GM12878 (cell line): ENCODE measurements around the gene ATP8B1. TPM values are rescaled to one million over a fixed set of nuclear protein-coding genes. Genes with fewer than 3 reads are reported as not detected.

Experiments
- ATF7 ChIP-seq: fragments of 450-650 bp; IDR thresholded peaks from 2 replicates; pipeline ENCODE4 v1.6.1; 2016; ENCODE audit warnings: low read depth, mild to moderate bottlenecking
- EGR1 ChIP-seq, 2 experiments: IDR thresholded peaks; 1 replicate in 1 of 2; 2 replicates in 1 of 2; pipeline ENCODE4 v1.6.1; 2011 to 2012; ENCODE audit warnings: low read depth in 2 of 2, low read length in 2 of 2, borderline replicate concordance in 1 of 2, mild to moderate bottlenecking in 1 of 2, moderate library complexity in 1 of 2
- IRF3 ChIP-seq: fragments of 450-650 bp; IDR thresholded peaks from 2 replicates; pipeline ENCODE4 v1.6.1; 2014; ENCODE audit warnings: mild to moderate bottlenecking
- SP1 ChIP-seq: IDR thresholded peaks from one replicate; pipeline ENCODE4 v1.6.1; 2011; ENCODE audit warnings: low read depth, low read length
- SUPT20H ChIP-seq: IDR thresholded peaks from 2 replicates; pipeline ENCODE4 v1.6.1; 2011; ENCODE audit warnings: low read depth, mild to moderate bottlenecking, low read length, moderate library complexity, borderline replicate concordance; ENCODE audit not compliant: control insufficient read depth
- polyA plus RNA-seq, 11 experiments: library from polyadenylated mRNA; depleted of rRNA in 4 of 11; unstranded in 6 of 11; stranded (reverse) in 5 of 11; fragments of >200 nt; fragmentation: Nextera tagmentation in 4 of 11; fragmentation: Illumina TruSeq in 1 of 11; extraction: Ambion mirVana in 4 of 11; extraction: Trizol in 1 of 11; gene quantifications; 1 replicate in 1 of 11; 2 replicates in 10 of 11; pipeline versions ENCODE4 v1.2.1 to v1.2.3, GENCODE V29; 2011 to 2016; ENCODE audit warnings: inconsistent platforms in 2 of 11, missing spikeins in 2 of 11, low read depth in 1 of 11
- total RNA-seq, 4 experiments: library from RNA; depleted of rRNA in 3 of 4; stranded (reverse); fragments of >200 nt in 3 of 4; fragmentation: Illumina TruSeq in 1 of 4; extraction: Trizol in 1 of 4; gene quantifications; 2 replicates each; pipeline versions ENCODE4 v1.2.1 to v1.2.3, GENCODE V29; 2013 to 2021
- TF ChIP-seq, protein P1 (sequence below): fragments of 450-650 bp; formaldehyde crosslinking; IDR thresholded peaks from 2 replicates; pipeline ENCODE4 v1.4.0; 2020; ENCODE audit warnings: mild to moderate bottlenecking, moderate library complexity

The ATP8B1 gene
- total and polyA plus RNA-seq, 10 of the 15 experiments (the other 5 are each of a cell fraction or from before 2014, with no cell fraction given) = 0.03 to 0.37 (median 0.11) TPM

- TF ChIP-seq, protein P1, sequence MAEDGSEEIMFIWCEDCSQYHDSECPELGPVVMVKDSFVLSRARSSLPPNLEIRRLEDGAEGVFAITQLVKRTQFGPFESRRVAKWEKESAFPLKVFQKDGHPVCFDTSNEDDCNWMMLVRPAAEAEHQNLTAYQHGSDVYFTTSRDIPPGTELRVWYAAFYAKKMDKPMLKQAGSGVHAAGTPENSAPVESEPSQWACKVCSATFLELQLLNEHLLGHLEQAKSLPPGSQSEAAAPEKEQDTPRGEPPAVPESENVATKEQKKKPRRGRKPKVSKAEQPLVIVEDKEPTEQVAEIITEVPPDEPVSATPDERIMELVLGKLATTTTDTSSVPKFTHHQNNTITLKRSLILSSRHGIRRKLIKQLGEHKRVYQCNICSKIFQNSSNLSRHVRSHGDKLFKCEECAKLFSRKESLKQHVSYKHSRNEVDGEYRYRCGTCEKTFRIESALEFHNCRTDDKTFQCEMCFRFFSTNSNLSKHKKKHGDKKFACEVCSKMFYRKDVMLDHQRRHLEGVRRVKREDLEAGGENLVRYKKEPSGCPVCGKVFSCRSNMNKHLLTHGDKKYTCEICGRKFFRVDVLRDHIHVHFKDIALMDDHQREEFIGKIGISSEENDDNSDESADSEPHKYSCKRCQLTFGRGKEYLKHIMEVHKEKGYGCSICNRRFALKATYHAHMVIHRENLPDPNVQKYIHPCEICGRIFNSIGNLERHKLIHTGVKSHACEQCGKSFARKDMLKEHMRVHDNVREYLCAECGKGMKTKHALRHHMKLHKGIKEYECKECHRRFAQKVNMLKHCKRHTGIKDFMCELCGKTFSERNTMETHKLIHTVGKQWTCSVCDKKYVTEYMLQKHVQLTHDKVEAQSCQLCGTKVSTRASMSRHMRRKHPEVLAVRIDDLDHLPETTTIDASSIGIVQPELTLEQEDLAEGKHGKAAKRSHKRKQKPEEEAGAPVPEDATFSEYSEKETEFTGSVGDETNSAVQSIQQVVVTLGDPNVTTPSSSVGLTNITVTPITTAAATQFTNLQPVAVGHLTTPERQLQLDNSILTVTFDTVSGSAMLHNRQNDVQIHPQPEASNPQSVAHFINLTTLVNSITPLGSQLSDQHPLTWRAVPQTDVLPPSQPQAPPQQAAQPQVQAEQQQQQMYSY (CRISPR knock-in tag) = no peak
- TF ChIP-seq SP1 = no peak
- TF ChIP-seq SUPT20H = no peak
- no peak for TF ChIP-seq IRF3
- no peak for TF ChIP-seq EGR1 (IDR thresholded peaks at IDR 0.05; ENCODE audit: borderline replicate concordance in 1 of 2, low read depth in 2 of 2, low read length in 2 of 2)
- no peak for TF ChIP-seq ATF7
These were observed 125.6 kb downstream of the ATP8B1 start (continued) for GRCh38 chr18:57677262-57678211.
